HuH-7 (cell line): ENCODE data around the gene C1orf226.
"Not testable (repeated sequence)": the region's sequence is repeated elsewhere in the genome, so short reads cannot be mapped to it uniquely, and the experiment has no call there.

Experiments
- DNase-seq: peaks from one replicate; pipeline ENCODE4 v3.0.0; 2011; ENCODE audit warnings: low spot score

Gene C1orf226

GRCh38 chr1:162381383-162381782 is at the start of gene C1orf226:
Gene C1orf226 (plus strand): TSS chr1:162381728. CDS start chr1:162381902, 174 bp downstream.
- DNase-seq = no peak

- DNase-seq = no peak
Observed at GRCh38 chr1:162333991-162334390, 47.5 kb upstream of the C1orf226 start.

- no peak for DNase-seq
Observed at GRCh38 chr1:162335126-162335525, 46.4 kb upstream of the C1orf226 start.

GRCh38 chr1:162336621-162337285 is 44.8 kb upstream of the C1orf226 start:
- DNase-seq = no peak

- DNase-seq = no peak
Observed at GRCh38 chr1:162342452-162342983, 39.0 kb upstream of the C1orf226 start.

- no peak for DNase-seq
Observed at GRCh38 chr1:162343470-162343869, 38.1 kb upstream of the C1orf226 start.

GRCh38 chr1:162347281-162347680 is 34.2 kb upstream of the C1orf226 start:
- DNase-seq = no peak

GRCh38 chr1:162349635-162350330 is 31.7 kb upstream of the C1orf226 start:
- DNase-seq = peak; percentile 55

- DNase-seq = no peak
Observed at GRCh38 chr1:162351246-162351842, 30.2 kb upstream of the C1orf226 start.

GRCh38 chr1:162351874-162352273 is 29.7 kb upstream of the C1orf226 start:
- not testable (repeated sequence) for DNase-seq

- DNase-seq = no peak
Observed at GRCh38 chr1:162353078-162353477, 28.4 kb upstream of the C1orf226 start.

- no peak for DNase-seq
Observed at GRCh38 chr1:162353702-162354101, 27.8 kb upstream of the C1orf226 start.

GRCh38 chr1:162357681-162358266 is 23.8 kb upstream of the C1orf226 start:
- peak; percentile 64 for DNase-seq

- DNase-seq = no peak
Observed at GRCh38 chr1:162358928-162359327, 22.6 kb upstream of the C1orf226 start.

- DNase-seq = no peak
Observed at GRCh38 chr1:162359523-162360236, 21.8 kb upstream of the C1orf226 start.

GRCh38 chr1:162360237-162360873 is 21.2 kb upstream of the C1orf226 start:
- no peak for DNase-seq

GRCh38 chr1:162360874-162361260 is 20.7 kb upstream of the C1orf226 start:
- DNase-seq = no peak

- DNase-seq = no peak
Observed at GRCh38 chr1:162361349-162361748, 20.2 kb upstream of the C1orf226 start.

GRCh38 chr1:162363823-162364222 is 17.7 kb upstream of the C1orf226 start:
- no peak for DNase-seq

- no peak for DNase-seq
Observed at GRCh38 chr1:162364498-162364897, 17.0 kb upstream of the C1orf226 start.

- no peak for DNase-seq
Observed at GRCh38 chr1:162365284-162366020, 16.1 kb upstream of the C1orf226 start.
